ENCODE results near the gene SERPINE2.
"Not testable (repeated sequence)": the region's sequence is repeated elsewhere in the genome, so short reads cannot be mapped to it uniquely, and the experiment has no call there.

The SERPINE2 gene

GRCh38 chr2:223944166-223944702 lies 94.9 kb downstream of the SERPINE2 start:
- H3K36me3 ChIP-seq (ENCODE audit: control insufficient read depth, insufficient read depth, low read length), result no peaks in the 10 kb centered on the region
- H3K4me1 ChIP-seq (ENCODE audit: control insufficient read depth, insufficient read depth, low read length), result peaks cover 12% of the 10 kb centered on the region
- H3K9me3 ChIP-seq (ENCODE audit: control insufficient read depth, low read length), result no peaks in the 10 kb centered on the region
- H3K4me3 ChIP-seq (ENCODE audit: low read length), result peak overlapping the region; percentile 84
- H3K9ac ChIP-seq (ENCODE audit: low read length), result peak overlapping the region; percentile 97
- H3K27me3 ChIP-seq (ENCODE audit: control insufficient read depth, insufficient read depth, low read length), result no peaks in the 10 kb centered on the region

DNA sequence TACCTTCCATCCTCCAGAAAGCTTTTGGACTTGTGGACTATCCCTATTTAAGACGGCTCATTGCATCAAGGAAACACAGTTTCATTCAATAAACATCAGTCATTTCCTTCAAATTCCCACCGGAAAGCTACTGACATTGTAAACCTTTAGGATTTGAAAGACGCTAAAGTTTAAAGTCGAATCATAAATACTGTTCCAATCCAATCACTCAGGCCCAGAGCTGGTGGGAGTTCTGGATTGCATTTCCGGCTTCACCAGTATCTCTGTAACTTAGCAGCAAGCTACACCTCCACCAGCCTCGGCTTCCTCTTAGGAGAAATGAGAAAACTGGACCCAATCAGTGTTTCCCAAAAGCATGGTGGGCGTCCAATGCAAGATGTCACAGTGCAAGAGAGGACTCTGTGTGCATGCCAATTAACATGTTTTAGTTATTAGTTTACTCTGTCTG lies 95.5 kb downstream of the SERPINE2 start:
- Histone ChIP-seq H3K9ac (ENCODE audit: low read length) (peak overlapping the region; percentile 97), H3K36me3 (ENCODE audit: control insufficient read depth, insufficient read depth, low read length) (no peaks in the 10 kb centered on the region), H3K27me3 (ENCODE audit: control insufficient read depth, insufficient read depth, low read length) (no peaks in the 10 kb centered on the region), H3K4me1 (ENCODE audit: control insufficient read depth, insufficient read depth, low read length) (peaks cover 12% of the 10 kb centered on the region), H3K4me3 (ENCODE audit: low read length) (no peak overlapping the region), H3K9me3 (ENCODE audit: control insufficient read depth, low read length) (no peaks in the 10 kb centered on the region)

GRCh38 chr2:223943135-223943534 lies 96.0 kb downstream of the SERPINE2 start:
- Histone ChIP-seq H3K27me3 (ENCODE audit: control insufficient read depth, insufficient read depth, low read length) (no peaks in the 10 kb centered on the region), H3K9me3 (ENCODE audit: control insufficient read depth, low read length) (no peaks in the 10 kb centered on the region), H3K36me3 (ENCODE audit: control insufficient read depth, insufficient read depth, low read length) (no peaks in the 10 kb centered on the region), H3K4me3 (ENCODE audit: low read length) (no peak overlapping the region), H3K4me1 (ENCODE audit: control insufficient read depth, insufficient read depth, low read length) (peaks cover 12% of the 10 kb centered on the region), H3K9ac (ENCODE audit: low read length) (no peak overlapping the region)

- no peak overlapping the region for H3K4me3 ChIP-seq (ENCODE audit: low read length)
- no peaks in the 10 kb centered on the region for H3K9me3 ChIP-seq (ENCODE audit: control insufficient read depth, low read length)
- no peak overlapping the region for H3K9ac ChIP-seq (ENCODE audit: low read length)
- H3K27me3 ChIP-seq (ENCODE audit: control insufficient read depth, insufficient read depth, low read length), result no peaks in the 10 kb centered on the region
- H3K4me1 ChIP-seq (ENCODE audit: control insufficient read depth, insufficient read depth, low read length), result peaks cover 20% of the 10 kb centered on the region
- no peaks in the 10 kb centered on the region for H3K36me3 ChIP-seq (ENCODE audit: control insufficient read depth, insufficient read depth, low read length)
Observed at GRCh38 chr2:223941579-223942277, 97.4 kb downstream of the SERPINE2 start.

DNA sequence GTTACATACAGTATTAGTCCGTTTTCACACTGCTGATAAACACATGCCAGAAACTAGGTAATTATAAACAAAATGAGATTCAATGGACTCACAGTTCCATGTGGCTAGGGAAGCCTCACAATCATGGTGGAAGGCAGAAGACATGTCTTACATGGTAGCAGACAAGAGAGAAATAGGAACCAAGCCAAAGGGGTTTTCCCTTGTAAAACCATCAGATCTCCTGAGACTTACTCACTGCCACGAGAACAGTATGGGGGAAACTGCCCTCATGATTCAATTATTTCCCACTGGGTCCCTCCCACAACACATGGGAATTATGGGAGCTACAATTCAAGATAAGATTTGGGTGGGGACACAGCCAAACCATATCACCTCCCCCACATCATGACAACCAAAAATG lies 99.6 kb downstream of the SERPINE2 start:
- not testable (repeated sequence) for H3K4me3 ChIP-seq (ENCODE audit: low read length); H3K9ac ChIP-seq (ENCODE audit: low read length); H3K36me3 ChIP-seq (ENCODE audit: control insufficient read depth, insufficient read depth, low read length); H3K27me3 ChIP-seq (ENCODE audit: control insufficient read depth, insufficient read depth, low read length); H3K9me3 ChIP-seq (ENCODE audit: control insufficient read depth, low read length)
- H3K4me1 ChIP-seq (ENCODE audit: control insufficient read depth, insufficient read depth, low read length), result peaks cover 28% of the 10 kb centered on the region

DNA sequence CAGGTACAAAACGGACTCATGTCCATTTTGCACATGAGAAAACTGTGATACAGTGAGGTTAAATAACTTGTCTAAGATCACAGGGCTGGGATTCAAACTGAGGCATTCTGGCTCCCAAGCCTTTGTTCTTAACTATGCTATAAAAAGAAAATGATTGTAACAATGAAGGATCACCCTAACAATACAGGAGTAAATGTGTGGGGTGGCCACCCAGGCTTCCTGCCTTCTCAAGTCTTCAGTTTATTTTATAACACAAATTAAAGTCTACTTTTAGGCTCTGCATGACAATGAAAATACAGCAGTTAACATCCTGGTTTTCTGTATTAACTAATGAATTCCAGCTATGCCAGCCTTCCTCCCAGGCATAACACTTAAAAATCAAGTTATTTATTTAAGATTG lies 101.6 kb downstream of the SERPINE2 start:
- Histone ChIP-seq H3K9me3 (ENCODE audit: control insufficient read depth, low read length) (no peaks in the 10 kb centered on the region), H3K27me3 (ENCODE audit: control insufficient read depth, insufficient read depth, low read length) (no peaks in the 10 kb centered on the region), H3K9ac (ENCODE audit: low read length) (no peak overlapping the region), H3K4me3 (ENCODE audit: low read length) (no peak overlapping the region), H3K36me3 (ENCODE audit: control insufficient read depth, insufficient read depth, low read length) (no peaks in the 10 kb centered on the region), H3K4me1 (ENCODE audit: control insufficient read depth, insufficient read depth, low read length) (peaks cover 22% of the 10 kb centered on the region)

- H3K4me1 ChIP-seq (ENCODE audit: control insufficient read depth, insufficient read depth, low read length), result peaks cover 22% of the 10 kb centered on the region
- H3K9ac ChIP-seq (ENCODE audit: low read length), result no peak overlapping the region
- no peak overlapping the region for H3K4me3 ChIP-seq (ENCODE audit: low read length)
Observed at GRCh38 chr2:223936862-223937326, 102.2 kb downstream of the SERPINE2 start.

GRCh38 chr2:223935459-223936125 lies 103.5 kb downstream of the SERPINE2 start:
- Histone ChIP-seq H3K4me3 (ENCODE audit: low read length) (no peak overlapping the region), H3K36me3 (ENCODE audit: control insufficient read depth, insufficient read depth, low read length) (no peaks in the 10 kb centered on the region), H3K9me3 (ENCODE audit: control insufficient read depth, low read length) (no peaks in the 10 kb centered on the region), H3K27me3 (ENCODE audit: control insufficient read depth, insufficient read depth, low read length) (no peaks in the 10 kb centered on the region), H3K4me1 (ENCODE audit: control insufficient read depth, insufficient read depth, low read length) (peaks cover 24% of the 10 kb centered on the region), H3K9ac (ENCODE audit: low read length) (no peak overlapping the region)

More at GRCh38 chr2:223936862-223937326, 102.2 kb downstream of the SERPINE2 start:
- no peaks in the 10 kb centered on the region for H3K36me3 ChIP-seq (ENCODE audit: control insufficient read depth, insufficient read depth, low read length)
- no peaks in the 10 kb centered on the region for H3K27me3 ChIP-seq (ENCODE audit: control insufficient read depth, insufficient read depth, low read length)
- no peaks in the 10 kb centered on the region for H3K9me3 ChIP-seq (ENCODE audit: control insufficient read depth, low read length)

GRCh38 chr2:223934870-223935269 lies 104.2 kb downstream of the SERPINE2 start:
- Histone ChIP-seq H3K4me1 (ENCODE audit: control insufficient read depth, insufficient read depth, low read length) (peaks cover 27% of the 10 kb centered on the region), H3K4me3 (ENCODE audit: low read length) (no peak overlapping the region), H3K36me3 (ENCODE audit: control insufficient read depth, insufficient read depth, low read length) (no peaks in the 10 kb centered on the region), H3K27me3 (ENCODE audit: control insufficient read depth, insufficient read depth, low read length) (no peaks in the 10 kb centered on the region), H3K9me3 (ENCODE audit: control insufficient read depth, low read length) (no peaks in the 10 kb centered on the region), H3K9ac (ENCODE audit: low read length) (no peak overlapping the region)

DNA sequence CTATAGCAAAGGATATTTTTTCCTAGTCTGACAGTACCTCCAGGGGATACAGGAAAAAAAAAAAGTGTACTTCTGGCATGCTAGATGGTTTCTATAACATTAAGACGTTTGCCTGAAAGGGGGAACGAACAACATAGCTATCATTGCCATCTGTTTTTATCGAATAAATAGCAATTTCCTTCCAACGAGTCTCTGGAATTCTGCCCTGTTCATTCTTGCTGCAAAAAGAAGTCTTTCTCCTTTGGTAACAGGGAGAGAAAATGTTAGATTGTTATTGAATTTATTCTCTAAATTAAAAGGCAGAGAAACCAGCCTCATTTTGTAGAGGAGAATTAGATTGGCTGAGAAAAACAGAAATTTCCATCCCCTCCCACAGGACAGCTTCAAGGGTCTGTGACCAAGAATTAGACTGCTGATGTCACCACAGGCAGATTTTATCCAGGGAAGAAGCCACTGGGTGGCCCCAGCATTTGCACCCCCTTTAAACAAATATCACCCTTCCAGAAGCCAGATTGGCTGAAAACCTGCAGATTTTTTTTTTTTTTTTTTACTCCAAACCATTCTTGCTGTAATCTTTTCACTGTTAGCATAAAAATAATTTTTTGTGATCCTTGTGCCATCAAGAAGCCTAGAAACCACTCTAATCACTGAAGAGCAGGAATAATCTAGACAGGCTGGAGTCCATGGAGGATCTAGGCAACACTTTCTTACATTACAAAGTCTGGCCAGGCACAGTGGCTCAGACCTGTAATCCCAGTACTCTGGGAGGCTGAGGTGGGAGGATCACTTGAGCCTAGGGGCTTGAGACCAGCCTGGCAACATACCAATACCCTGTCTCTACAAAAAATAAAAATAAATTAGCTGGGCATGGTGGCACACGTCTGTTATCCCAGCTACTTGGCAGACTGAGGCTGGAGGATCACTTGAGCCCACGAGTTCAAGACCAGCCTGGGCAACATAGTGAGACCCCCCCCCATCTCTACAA lies 106.0 kb downstream of the SERPINE2 start:
- Histone ChIP-seq H3K4me1 (ENCODE audit: control insufficient read depth, insufficient read depth, low read length) (peaks cover 33% of the 10 kb centered on the region), H3K9me3 (ENCODE audit: control insufficient read depth, low read length) (no peaks in the 10 kb centered on the region), H3K36me3 (ENCODE audit: control insufficient read depth, insufficient read depth, low read length) (no peaks in the 10 kb centered on the region), H3K4me3 (ENCODE audit: low read length) (no peak overlapping the region), H3K9ac (ENCODE audit: low read length) (no peak overlapping the region), H3K27me3 (ENCODE audit: control insufficient read depth, insufficient read depth, low read length) (no peaks in the 10 kb centered on the region)

DNA sequence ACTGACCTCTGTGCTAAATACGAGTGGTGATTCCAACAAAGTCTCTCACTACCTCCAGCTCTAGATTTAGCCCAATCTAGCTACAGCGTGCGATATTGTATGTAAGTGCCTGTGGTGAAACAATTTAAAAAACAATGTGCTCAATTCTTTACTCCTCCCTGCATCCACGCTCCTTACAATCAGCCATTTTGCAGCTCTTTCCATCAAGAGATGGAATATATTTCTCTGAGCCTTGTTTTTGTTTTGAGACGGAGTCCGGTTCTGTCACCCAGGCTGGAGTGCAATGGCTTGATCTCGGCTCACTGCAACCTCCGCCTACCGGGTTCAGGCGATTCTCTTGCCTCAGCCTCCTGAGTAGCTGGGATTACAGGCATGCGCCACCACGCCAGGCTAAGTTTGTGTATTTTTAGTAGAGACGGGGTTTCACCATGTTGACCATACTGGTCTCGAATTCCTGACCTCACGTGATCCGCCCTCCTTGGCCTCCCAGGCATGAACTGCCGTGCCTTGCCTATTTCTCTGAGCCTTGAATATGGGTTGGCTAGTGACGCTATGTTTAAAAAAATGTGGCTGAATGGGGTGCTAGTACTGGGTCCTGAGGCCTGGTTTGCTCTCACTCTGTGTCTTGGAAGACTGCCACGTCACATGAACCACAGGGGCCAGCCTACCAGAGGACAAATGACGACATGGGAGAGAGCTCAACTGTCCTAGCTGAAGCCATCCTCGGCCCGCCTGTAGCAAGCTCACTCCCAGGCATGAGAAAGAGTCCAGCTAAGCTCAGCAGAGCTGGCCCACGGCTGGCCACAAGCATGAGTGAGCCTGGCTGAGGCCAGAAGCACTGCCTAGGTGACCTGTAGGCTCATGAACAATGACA lies 108.7 kb downstream of the SERPINE2 start:
- no peak overlapping the region for H3K4me3 ChIP-seq (ENCODE audit: low read length)
- no peaks in the 10 kb centered on the region for H3K27me3 ChIP-seq (ENCODE audit: control insufficient read depth, insufficient read depth, low read length)
- no peaks in the 10 kb centered on the region for H3K9me3 ChIP-seq (ENCODE audit: control insufficient read depth, low read length)
- peaks cover 11% of the 10 kb centered on the region for H3K4me1 ChIP-seq (ENCODE audit: control insufficient read depth, insufficient read depth, low read length)
- no peak overlapping the region for H3K9ac ChIP-seq (ENCODE audit: low read length)
- H3K36me3 ChIP-seq (ENCODE audit: control insufficient read depth, insufficient read depth, low read length), result no peaks in the 10 kb centered on the region

All from mucosa of stomach (tissue), 1 donor.